Endothelial cell of umbilical vein (primary cell): Measurements from ENCODE around the gene EIF4B. TPM values are rescaled to one million over a fixed set of nuclear protein-coding genes. Genes with fewer than 3 reads are reported as not detected.

Experiments used
- BruUV-seq: library from RNA; stranded (reverse); fragments of 400-500 nt; replicated peaks from 2 replicates; lab custom pipeline; 2021; lab: Mats Ljungman, UMichigan
- CTCF ChIA-PET: fragments of 300-600, 350-600 bp; sonication (Branson Sonifier 250); formaldehyde crosslinking; loops from one replicate; lab custom pipeline; 2021; ENCODE audit warnings: antibody characterized with exemption, inconsistent platforms; lab: Charles Lee
- POLR2A ChIA-PET: fragments of 300-600, 350-600 bp; sonication (Branson Sonifier 250); formaldehyde crosslinking; loops from one replicate; lab custom pipeline; 2021; ENCODE audit warnings: antibody characterized with exemption, inconsistent platforms; lab: Charles Lee
- DNase-seq: peaks from one replicate; pipeline ENCODE4 v3.0.0-alpha.2; 2011; ENCODE audit warnings: low read depth, low spot score
- FAIRE-seq: peaks from 2 replicates; lab custom pipeline; 2011; peaks lifted over from hg19 to GRCh38; lab: Jason Lieb, UNC
- H2AFZ ChIP-seq: 2 replicates; pipeline ENCODE4 v1.6.0; 2012; ENCODE audit warnings: low read depth, low read length, control low read depth, inconsistent platforms
- H3K27ac ChIP-seq: 2 replicates; pipeline ENCODE4 v1.5.1; 2011; ENCODE audit warnings: low read depth, mild to moderate bottlenecking, control low read depth, low read length, moderate library complexity; ENCODE audit not compliant: insufficient read depth
- H3K27me3 ChIP-seq, 2 experiments: 2 replicates each; pipeline versions ENCODE4 v1.6.0 to v1.6.1; 2011; ENCODE audit warnings: low read length in 2 of 2, mixed read lengths in 1 of 2; ENCODE audit not compliant: control insufficient read depth in 2 of 2, insufficient read depth in 2 of 2
- H3K36me3 ChIP-seq, 2 experiments: 2 replicates in 1 of 2; 3 replicates in 1 of 2; pipeline ENCODE4 v1.5.1; 2011; ENCODE audit warnings: low read length in 2 of 2, mild to moderate bottlenecking in 1 of 2, moderate library complexity in 1 of 2; ENCODE audit not compliant: control insufficient read depth in 2 of 2, insufficient read depth in 2 of 2; ENCODE audit errors: extremely low read depth in 1 of 2
- H3K4me1 ChIP-seq: 3 replicates; pipeline ENCODE4 v1.5.1; 2011; ENCODE audit warnings: mild to moderate bottlenecking, low read length; ENCODE audit not compliant: control insufficient read depth, insufficient read depth; ENCODE audit errors: extremely low read depth
- H3K4me2 ChIP-seq: 2 replicates; pipeline ENCODE4 v1.6.1; 2011; ENCODE audit warnings: low read length, control low read depth, mixed read lengths; ENCODE audit not compliant: insufficient read depth
- H3K4me3 ChIP-seq, 3 experiments: fragments of 200-600 bp in 1 of 3; sonication (generic), shearing (Covaris generic) in 1 of 3; replicated peaks in 1 of 3; 2 replicates each; pipeline ENCODE4 v1.5.1; 2011 to 2016; ENCODE audit warnings: control low read depth in 3 of 3, low read length in 3 of 3, mild to moderate bottlenecking in 2 of 3, inconsistent platforms in 1 of 3, low read depth in 1 of 3, moderate library complexity in 1 of 3; ENCODE audit not compliant: insufficient read depth in 1 of 3
- H3K79me2 ChIP-seq: 2 replicates; pipeline ENCODE4 v1.6.0; 2012; ENCODE audit warnings: low read length, inconsistent platforms; ENCODE audit not compliant: control insufficient read depth, insufficient read depth
- H3K9ac ChIP-seq: replicated peaks from 2 replicates; pipeline ENCODE3; 2011; ENCODE audit warnings: low read length, control low read depth; ENCODE audit not compliant: insufficient read depth; ENCODE audit errors: extremely low read depth
- H3K9me1 ChIP-seq: replicated peaks from 3 replicates; pipeline ENCODE4 v1.6.0; 2011; ENCODE audit warnings: mild to moderate bottlenecking, low read length; ENCODE audit not compliant: control insufficient read depth, insufficient read depth; ENCODE audit errors: extremely low read depth
- H3K9me3 ChIP-seq: replicated peaks from 2 replicates; pipeline ENCODE4 v1.5.1; 2012; ENCODE audit warnings: low read length, inconsistent platforms; ENCODE audit not compliant: control insufficient read depth, insufficient read depth
- H4K20me1 ChIP-seq: replicated peaks from 2 replicates; pipeline ENCODE3; 2011; ENCODE audit warnings: mild to moderate bottlenecking, low read length; ENCODE audit not compliant: control insufficient read depth, insufficient read depth; ENCODE audit errors: extremely low read depth
- EZH2 ChIP-seq: IDR thresholded peaks from 2 replicates; pipeline ENCODE4 v1.6.1; 2012; ENCODE audit warnings: borderline replicate concordance, low read depth, mild to moderate bottlenecking, moderate library complexity, low read length, inconsistent platforms; ENCODE audit not compliant: severe bottlenecking
- FOS ChIP-seq: IDR thresholded peaks from 2 replicates; pipeline ENCODE4 v1.6.1; 2011; ENCODE audit warnings: mild to moderate bottlenecking, low read length, moderate library complexity, borderline replicate concordance; ENCODE audit not compliant: insufficient read depth
- JUN ChIP-seq: IDR thresholded peaks from 2 replicates; pipeline ENCODE4 v1.6.1; 2011; ENCODE audit warnings: borderline replicate concordance, low read depth; ENCODE audit not compliant: insufficient read length, insufficient read depth
- MAX ChIP-seq: IDR thresholded peaks from 2 replicates; pipeline ENCODE4 v1.6.1; 2011; ENCODE audit not compliant: insufficient read depth, insufficient read length
- MYC ChIP-seq: IDR thresholded peaks from one replicate; pipeline ENCODE4 v1.6.1; 2011; ENCODE audit warnings: mild to moderate bottlenecking, low read depth, low read length
- POLR2A ChIP-seq: IDR thresholded peaks from 2 replicates; pipeline ENCODE4 v1.6.1; 2012; ENCODE audit warnings: low read depth, mild to moderate bottlenecking, control low read depth, low read length
- POLR2AphosphoS5 ChIP-seq: IDR thresholded peaks from 2 replicates; pipeline ENCODE4 v1.6.1; 2012; ENCODE audit warnings: low read depth, mild to moderate bottlenecking, control low read depth, low read length, moderate library complexity; ENCODE audit not compliant: insufficient read depth
- dilution Hi-C: fragments of 300-500 bp; cut with MboI; formaldehyde crosslinking; loops from one replicate; pipeline ENCODE4 v1.15.0; 2019; ENCODE audit warnings: low sequenced_read_pairs; ENCODE audit not compliant: extremely low pct_ligation_motif_present
- intact Hi-C: fragments of 100-400 bp; cut with micrococcal nuclease; formaldehyde crosslinking; loops from one replicate; pipeline ENCODE4 v1.10.0; 2022
- polyA plus RNA-seq, 4 experiments: library from polyadenylated mRNA; depleted of rRNA in 3 of 4; stranded (reverse) in 3 of 4; unstranded in 1 of 4; fragments of >200 nt; gene quantifications; 2 replicates each; pipeline versions ENCODE4 v1.2.1 to v1.2.3, GENCODE V29; 2011 to 2012; ENCODE audit warnings: missing spikeins in 1 of 4
- total RNA-seq: library from RNA; stranded (reverse); gene quantifications from 2 replicates; pipeline ENCODE4 v1.2.3, GENCODE V29; 2021
- TF ChIP-seq, protein P1 (sequence below), 2 donors: IDR thresholded peaks; 1 replicate in 1 of 2; 2 replicates in 1 of 2; pipeline ENCODE4 v1.5.1; 2011; ENCODE audit warnings: low read length in 2 of 2, mild to moderate bottlenecking in 2 of 2, moderate library complexity in 2 of 2, control low read depth in 1 of 2, inconsistent platforms in 1 of 2, low read depth in 1 of 2; ENCODE audit not compliant: insufficient read depth in 1 of 2; ENCODE audit errors: extremely low read depth in 1 of 2

The EIF4B gene
- total and polyA plus RNA-seq, 2 donors (not counting 3 experiments of a cell fraction or from before 2014, with no cell fraction given) = 233 to 382 TPM

GRCh38 chr12:53046655-53047220 lies 40.5 kb downstream of the EIF4B start:
- Histone ChIP-seq H3K27me3 (no peaks in the 10 kb centered on the region), H4K20me1 (no peaks in the 10 kb centered on the region), H3K9ac (peak overlapping the region; percentile 74), H3K4me3 (peak overlapping the region; percentile 55 to 56 (median 55)), H3K9me1 (no peaks in the 10 kb centered on the region), H3K4me1 (peaks cover 45% of the 10 kb centered on the region), H3K27ac (peak overlapping the region; percentile 75), H3K9me3 (no peaks in the 10 kb centered on the region), H3K36me3 (no peaks in the 10 kb centered on the region), H2AFZ (peak overlapping the region; percentile 94), H3K4me2 (peak overlapping the region; percentile 88), H3K79me2 (peaks cover 15% of the 10 kb centered on the region)
- intact Hi-C loops (no loop called here), dilution Hi-C loops (no loop called here)
- no TSS peak for BruUV-seq
- DNase-seq = peak; percentile 66
- ChIA-PET CTCF (interaction anchor here (0.7 to 4.5 kb wide), 7 partner anchors 9 to 151 kb away, joined by 3 to 45 read pairs (median 6); no protein-coding TSS in a partner anchor), POLR2A (no interaction called here)
- FAIRE-seq = peak; percentile 89
- TF ChIP-seq EZH2 = no peak
- peak; percentile 70 for TF ChIP-seq POLR2A
- TF ChIP-seq JUN = no peak
- peak; percentile 62 for TF ChIP-seq POLR2AphosphoS5
- no peak for TF ChIP-seq FOS
- TF ChIP-seq MYC = no peak
- no peak for TF ChIP-seq MAX
- TF ChIP-seq, protein P1, sequence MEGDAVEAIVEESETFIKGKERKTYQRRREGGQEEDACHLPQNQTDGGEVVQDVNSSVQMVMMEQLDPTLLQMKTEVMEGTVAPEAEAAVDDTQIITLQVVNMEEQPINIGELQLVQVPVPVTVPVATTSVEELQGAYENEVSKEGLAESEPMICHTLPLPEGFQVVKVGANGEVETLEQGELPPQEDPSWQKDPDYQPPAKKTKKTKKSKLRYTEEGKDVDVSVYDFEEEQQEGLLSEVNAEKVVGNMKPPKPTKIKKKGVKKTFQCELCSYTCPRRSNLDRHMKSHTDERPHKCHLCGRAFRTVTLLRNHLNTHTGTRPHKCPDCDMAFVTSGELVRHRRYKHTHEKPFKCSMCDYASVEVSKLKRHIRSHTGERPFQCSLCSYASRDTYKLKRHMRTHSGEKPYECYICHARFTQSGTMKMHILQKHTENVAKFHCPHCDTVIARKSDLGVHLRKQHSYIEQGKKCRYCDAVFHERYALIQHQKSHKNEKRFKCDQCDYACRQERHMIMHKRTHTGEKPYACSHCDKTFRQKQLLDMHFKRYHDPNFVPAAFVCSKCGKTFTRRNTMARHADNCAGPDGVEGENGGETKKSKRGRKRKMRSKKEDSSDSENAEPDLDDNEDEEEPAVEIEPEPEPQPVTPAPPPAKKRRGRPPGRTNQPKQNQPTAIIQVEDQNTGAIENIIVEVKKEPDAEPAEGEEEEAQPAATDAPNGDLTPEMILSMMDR (IDR thresholded peaks at IDR 0.05; ENCODE audit: extremely low read depth in 1 of 2, insufficient read depth in 1 of 2, low read depth in 1 of 2, low read length in 2 of 2) = no peak
